ENCODE measurements around the gene NFIB.

NFIB gene

DNA sequence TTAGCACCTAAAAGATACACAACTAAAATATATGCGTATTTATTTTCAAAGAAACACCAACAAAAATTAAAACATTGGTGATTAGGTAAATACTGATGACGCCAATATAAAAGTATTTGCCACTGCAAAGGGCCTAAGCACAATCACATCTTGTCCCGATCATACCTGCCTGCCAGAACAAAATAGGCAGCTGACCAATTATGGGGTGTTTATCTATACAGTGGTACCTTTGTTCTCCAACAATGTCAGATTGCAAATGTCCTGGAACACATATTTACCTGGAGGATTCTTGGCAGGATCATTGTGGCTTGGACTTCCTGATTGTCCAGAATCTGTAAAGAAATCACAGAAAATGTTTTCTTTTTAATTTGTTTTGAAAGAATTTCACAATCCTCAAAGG is 134.5 kb downstream of the NFIB start:
- no peak for DNase-seq

GRCh38 chr9:14175778-14176177 is 138.2 kb downstream of the NFIB start:
- DNase-seq: no peak

GRCh38 chr9:14173713-14174112 is 140.2 kb downstream of the NFIB start:
- no peak for DNase-seq

DNA sequence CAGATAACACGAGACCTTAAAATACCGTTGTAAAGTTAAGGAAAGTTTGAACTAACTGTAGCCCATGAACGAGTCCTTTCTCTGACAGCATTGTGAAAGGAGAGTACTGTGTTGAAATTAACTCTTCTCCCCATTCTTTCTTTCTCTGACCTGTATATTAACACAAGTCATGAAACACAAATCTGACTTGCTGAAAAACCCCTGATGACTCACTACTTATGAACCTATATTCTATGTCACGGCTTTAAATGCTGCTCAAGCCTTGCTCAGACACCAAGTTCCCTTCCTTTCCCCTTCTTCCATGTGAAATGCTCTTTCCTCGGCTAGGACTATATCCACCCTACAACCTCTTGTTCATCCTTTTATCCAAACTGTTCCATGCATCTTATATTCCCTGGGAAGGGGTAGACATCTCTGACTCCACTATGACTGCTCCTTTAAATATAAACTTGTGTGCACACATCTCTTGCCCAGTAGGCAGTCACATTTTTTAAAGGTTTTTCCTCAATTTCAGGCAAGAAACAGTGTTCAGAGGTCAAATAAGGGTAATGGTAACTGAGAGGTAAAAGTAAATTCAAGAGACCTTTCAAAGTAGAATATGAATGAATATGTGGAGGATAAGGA is 142.9 kb downstream of the NFIB start:
- peak; percentile 77 for DNase-seq

DNA sequence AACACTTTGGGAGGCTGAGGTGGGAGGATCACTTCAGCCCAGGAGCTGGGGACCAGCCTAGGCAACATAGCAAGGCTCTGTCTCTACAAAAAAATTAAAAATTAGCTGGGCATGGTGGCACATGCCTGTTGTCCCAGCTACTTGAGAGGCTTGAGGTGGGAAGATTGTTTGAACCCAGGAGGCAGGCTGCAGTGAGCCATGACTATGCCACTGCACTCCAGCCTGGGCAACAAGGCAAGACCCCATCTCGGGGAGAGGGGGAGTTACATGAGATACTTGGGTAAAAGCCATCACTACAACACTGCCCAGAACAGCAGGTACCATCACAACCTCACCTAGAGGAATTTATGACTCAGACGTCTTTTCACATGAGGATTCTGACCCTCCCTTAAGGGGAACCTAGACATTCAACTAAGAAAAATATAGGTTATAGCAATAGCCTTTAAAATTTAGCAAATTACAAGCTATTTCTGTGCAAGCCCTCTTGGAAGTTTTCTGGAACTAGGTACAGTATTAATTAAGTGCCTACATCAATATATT is 143.5 kb downstream of the NFIB start:
- DNase-seq: no peak

GRCh38 chr9:14168381-14168780 is 145.6 kb downstream of the NFIB start:
- DNase-seq: no peak

GRCh38 chr9:14165376-14166035 is 148.4 kb downstream of the NFIB start:
- no peak for DNase-seq

DNA sequence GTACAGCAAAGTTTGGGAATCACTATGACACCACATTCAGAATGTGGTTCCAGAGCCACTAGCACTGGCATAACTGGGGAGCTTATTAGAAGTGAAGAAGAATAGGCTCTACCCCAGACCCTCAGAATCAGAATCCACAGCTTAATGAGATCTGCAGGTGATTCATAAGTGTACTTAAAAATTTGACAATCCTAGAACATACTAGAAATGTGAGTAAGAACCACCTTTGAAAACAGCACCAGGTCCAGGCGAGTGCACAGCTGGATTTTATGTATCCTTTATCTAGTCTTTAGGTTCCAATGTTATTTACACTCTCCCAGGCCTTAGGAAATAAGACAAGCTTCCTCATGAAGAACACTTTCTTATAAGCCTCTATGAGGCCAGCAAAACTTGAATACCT is 149.0 kb downstream of the NFIB start:
- DNase-seq: no peak

GRCh38 chr9:14159440-14160216 is 154.3 kb downstream of the NFIB start:
- DNase-seq: no peak

DNA sequence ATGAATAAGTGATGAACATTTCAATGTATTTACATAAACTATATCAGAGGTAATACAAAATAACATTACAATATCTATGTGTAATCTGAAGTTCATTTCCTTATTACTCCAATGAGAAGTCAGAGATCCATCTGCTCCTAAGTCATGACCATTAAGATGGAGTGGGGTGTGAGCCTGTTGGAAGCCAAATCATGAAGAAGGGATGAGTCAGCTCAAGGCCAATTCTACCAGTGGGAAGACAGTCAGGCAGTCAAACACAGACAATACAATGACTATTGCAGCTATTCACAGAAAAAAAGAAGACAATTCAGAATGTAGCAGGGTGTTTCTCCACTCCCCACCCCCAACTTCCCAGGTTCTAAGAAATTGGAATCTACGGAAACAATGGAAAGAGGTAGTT is 155.0 kb downstream of the NFIB start:
- peak; percentile 68 for DNase-seq

DNA sequence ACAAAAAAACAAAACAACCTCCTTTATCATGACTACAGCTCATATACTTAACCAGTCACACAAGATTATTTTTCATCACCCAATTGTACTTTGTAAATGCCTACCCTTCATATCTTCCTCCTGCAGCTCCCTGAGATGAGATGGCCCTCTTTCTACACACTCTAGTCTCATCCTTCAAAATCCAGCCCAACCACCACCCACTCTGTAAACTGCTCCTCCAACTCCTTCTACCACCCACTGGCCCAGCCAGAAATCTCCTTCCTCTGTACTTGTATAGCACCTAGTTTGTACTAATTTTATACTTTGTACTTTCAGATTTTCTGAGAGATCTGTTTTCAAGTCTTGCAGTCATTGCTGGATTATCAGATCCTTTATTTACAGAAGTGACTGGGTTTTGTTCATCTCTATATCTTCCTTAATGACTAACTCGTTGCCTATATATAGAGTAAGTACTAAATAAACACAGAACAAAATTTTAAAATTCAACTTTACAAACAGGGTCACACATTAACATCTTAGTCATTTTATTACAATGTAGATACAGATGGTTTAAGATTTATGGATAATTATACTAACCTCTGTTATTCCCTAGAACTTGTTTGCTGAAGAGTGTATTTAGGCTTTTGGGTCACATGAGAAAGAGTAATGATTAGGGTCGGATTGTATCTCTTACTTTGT is 155.7 kb downstream of the NFIB start:
- no peak for DNase-seq

GRCh38 chr9:14157191-14157590 is 156.8 kb downstream of the NFIB start:
- no peak for DNase-seq

DNA sequence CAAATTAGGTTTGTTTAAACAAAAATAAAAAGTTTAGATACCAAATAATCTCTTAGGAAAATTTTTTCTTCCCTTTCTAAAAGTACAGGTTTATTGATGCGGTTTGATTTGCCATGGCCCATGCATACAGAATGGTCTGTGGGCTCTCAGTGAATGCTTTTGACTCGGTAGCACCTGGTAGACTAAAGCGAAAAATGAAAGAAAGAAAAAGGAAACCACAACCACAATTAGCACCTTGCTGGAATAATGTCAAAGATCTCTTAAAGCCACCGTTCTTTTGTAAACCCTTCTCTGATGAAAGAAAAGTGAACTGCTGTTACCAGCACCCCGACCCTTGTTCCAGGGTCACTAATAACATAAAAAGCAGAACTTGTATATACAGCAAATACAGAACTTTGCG is 157.9 kb downstream of the NFIB start:
- DNase-seq: no peak

DNA sequence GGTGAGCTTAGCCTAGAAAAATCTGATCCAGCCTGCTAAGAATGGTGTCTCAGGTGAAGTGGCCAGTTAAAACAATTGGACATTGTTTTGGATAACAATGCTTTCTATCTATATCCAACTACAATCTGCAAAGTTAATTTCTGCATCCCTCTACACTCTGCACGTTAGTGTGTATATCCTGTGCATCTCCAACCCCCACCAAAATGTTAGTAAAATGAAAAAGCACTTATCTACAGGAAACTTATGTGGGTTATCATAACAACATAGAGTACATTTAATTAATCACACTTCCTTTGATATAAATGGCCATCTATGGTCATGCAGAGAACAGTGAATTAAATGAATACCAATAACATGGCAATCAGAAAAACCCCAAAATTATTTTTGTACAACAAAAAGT is 158.7 kb downstream of the NFIB start:
- DNase-seq: no peak

DNA sequence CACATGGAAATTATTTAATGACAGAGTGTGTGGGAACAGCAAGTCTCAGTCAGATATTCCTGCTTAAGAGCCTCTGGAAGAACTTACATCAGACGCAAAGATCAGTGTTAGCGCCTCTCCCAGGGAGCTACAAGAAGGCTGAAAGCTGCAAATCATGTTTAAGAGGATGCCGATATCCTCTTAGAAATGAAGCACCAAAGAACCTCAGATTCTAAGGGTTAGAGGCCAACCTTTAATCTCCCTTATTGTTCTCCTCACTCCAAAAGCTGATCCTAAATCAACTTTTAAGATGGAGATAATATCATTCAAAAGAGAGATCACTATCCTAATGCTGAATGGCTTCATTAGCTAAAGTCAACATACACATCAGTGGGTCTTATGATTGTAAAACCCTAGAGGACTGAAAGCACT is 160.6 kb downstream of the NFIB start:
- DNase-seq: peak; percentile 50

DNA sequence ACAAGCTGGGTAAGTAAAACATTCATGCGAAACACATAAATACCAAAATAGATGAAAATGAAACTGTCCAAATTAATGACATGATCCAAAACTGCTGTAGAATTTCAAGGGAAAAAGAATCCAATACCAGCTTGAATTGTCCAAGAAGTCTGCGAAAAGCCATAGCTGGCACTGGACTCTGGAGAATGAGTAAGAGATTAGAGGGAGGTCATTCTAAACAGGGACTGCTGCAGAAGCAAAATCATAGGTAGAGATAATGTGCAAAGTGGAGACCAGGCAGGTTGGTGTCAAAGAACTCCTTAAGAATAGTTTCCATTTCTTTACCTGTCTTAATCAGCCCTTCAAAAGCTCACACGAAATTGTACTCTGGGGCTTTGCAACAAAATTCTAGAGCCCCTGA is 162.5 kb downstream of the NFIB start:
- DNase-seq: no peak

DNA sequence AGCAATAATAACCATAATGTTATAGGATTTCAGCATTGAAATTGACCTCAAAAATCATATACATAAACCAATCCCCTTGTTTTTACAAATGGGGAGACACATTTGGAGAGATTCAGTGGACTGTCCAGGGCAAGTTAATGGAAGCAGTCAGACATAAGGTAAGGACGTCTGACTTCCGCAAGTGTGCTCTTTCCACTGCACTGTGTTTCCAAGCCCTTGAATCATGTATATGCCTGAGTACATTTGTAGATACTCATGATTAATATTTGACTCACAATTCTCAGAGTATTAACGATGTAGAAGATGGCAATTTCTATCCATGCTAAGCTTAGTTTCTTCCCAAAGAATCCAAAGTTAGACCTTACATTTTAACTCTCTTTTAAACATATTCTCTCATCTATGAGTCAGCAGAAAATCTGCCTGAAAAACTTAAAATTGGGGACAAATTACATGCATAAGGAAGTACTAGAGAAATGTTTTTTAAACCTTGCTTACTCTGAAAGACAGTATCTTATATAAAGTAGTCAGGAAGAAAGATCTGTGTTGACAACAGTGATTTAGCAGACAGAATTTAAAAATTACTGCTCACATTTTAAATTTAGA is 165.3 kb downstream of the NFIB start:
- DNase-seq: peak; percentile 16

DNA sequence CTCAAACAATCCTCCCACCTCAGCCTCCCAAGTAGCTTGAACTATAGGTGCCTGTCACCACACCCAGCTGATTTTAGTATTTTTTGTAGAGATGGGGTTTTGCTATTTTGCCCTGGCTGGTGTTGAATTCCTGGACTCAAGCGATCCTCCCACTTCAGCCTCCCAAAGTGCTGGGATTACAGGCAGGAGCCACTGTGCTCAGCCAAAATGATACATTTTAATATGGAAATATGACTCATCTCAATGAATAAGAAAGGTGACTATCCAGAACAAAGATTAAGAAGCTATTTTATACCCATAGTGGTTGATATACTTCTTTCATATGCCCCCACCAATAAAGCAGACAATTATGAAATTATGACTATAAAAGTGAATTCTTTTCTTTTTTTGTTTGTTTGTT is 166.2 kb downstream of the NFIB start:
- DNase-seq: no peak

DNA sequence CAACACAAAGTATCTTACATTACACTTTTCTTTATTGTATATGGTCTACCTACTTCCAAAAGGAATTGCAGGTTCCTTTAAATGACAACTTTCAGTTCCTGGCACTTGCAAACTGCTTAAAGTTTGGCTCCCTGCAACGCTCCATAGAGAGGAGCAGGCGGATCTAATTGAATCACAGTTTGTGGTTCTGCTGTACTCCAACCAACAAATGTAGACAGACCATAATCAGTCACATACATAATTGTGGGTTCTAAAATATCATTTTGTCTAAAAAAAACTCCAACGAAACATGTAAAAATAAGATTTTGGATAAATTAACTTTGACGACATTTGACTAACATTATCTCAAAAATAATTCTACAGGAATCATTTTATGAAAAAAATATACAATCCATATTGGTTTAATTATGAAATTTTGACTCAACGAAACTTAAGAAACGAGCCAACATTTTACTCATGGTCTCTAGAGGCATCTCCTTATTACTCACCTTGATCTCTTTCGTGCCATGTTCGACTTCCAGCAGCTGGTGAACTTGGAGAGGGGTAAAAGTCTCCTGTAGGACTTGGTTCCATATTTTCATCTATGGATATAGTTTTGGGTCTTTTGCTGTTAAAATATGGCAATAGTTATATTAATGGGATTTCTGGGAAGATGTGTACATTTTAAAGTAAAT is 167.6 kb downstream of the NFIB start:
- peak; percentile 67 for DNase-seq

- DNase-seq: no peak
These were observed 169.7 kb downstream of the NFIB start for GRCh38 chr9:14144215-14144614.

DNA sequence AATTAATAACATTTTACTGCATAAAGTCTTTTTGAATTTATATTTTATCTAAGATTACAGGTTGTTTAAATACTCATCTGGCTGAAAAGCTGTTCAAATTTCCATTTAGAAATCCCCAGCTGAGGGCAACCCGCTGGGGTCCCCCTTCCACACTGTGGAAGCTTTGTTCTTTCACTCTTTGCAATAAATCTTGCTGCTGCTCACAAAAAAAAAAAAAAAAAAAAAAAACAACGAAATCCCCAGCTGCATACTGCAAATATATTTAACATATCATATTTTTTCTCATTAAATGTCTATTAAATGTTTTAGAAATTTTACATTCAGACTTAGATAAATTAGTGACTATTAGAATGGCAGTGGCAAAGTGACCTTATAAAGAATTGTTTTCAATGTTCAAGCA is 172.2 kb downstream of the NFIB start:
- DNase-seq: no peak

DNA sequence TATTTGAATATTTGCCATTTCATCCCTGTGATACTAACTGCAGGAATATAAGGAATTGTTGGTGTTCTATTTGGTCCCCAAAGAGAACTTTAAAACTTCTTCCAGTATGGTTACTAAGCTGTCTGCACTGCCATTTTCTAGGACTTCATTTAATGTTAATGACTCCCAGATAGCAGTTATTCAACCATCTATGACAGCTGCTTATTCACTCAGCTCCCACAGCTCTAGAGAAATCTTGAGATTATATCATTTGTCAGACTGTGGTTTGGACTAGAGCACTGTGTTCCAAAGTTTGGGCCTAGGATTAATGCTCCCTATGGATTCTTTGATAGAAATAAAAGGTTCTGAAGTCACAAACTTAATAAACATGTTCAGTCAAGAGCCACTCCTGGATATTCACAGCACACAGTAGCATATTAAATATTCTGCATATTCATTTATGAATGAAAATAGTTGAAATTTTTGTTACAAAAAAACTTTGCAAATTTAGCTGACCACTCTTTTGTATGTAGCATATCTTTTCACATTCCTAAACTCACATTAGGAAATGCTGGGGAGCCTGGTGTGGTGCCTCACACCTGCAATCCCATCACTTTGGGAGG is 173.7 kb downstream of the NFIB start:
- no peak for DNase-seq
